AG20443 (cell line): ENCODE measurements around the gene GPC1.

Experiments used
- DNase-seq: peaks from one replicate; pipeline ENCODE4 v3.0.0; 2012; ENCODE audit warnings: low spot score, mixed read lengths

The GPC1 gene

GRCh38 chr2:240430595-240430994 is 4.9 kb upstream of the GPC1 start:
- DNase-seq = no peak

GRCh38 chr2:240431271-240431660 is 4.2 kb upstream of the GPC1 start:
- DNase-seq = no peak

- no peak for DNase-seq
Measured at GRCh38 chr2:240431661-240432424, 3.6 kb upstream of the GPC1 start.

GRCh38 chr2:240432430-240432819 is 3.0 kb upstream of the GPC1 start:
- no peak for DNase-seq

- no peak for DNase-seq
Measured at GRCh38 chr2:240432820-240433801, 2.4 kb upstream of the GPC1 start.

- DNase-seq = peak; percentile 93
Measured at GRCh38 chr2:240433973-240434727, 1.3 kb upstream of the GPC1 start.

GRCh38 chr2:240434728-240435456 is 571 bp upstream of the GPC1 start:
- DNase-seq = peak; percentile 99

- peak; percentile 56 for DNase-seq
Measured at GRCh38 chr2:240435948-240436682, 652 bp downstream of the GPC1 start.

- DNase-seq = no peak
Measured at GRCh38 chr2:240436683-240437550, 1.5 kb downstream of the GPC1 start.

GRCh38 chr2:240437551-240437860 is 2.0 kb downstream of the GPC1 start:
- DNase-seq = no peak

GRCh38 chr2:240437861-240438809 is 2.7 kb downstream of the GPC1 start:
- peak; percentile 90 for DNase-seq

GRCh38 chr2:240438810-240439697 is 3.6 kb downstream of the GPC1 start:
- no peak for DNase-seq

- no peak for DNase-seq
Measured at GRCh38 chr2:240439698-240440151, 4.3 kb downstream of the GPC1 start.

- DNase-seq = no peak
Measured at GRCh38 chr2:240440251-240440650, 4.8 kb downstream of the GPC1 start.

GRCh38 chr2:240440704-240441320 is 5.3 kb downstream of the GPC1 start:
- no peak for DNase-seq

- no peak for DNase-seq
Measured at GRCh38 chr2:240441326-240441992, 6.0 kb downstream of the GPC1 start.

- no peak for DNase-seq
Measured at GRCh38 chr2:240441993-240442411, 6.5 kb downstream of the GPC1 start.
